KG1 (cell line): ENCODE data around the gene TSPAN12.

ENCODE experiments used
- DNase-seq: peaks from one replicate; lab custom pipeline; 2025; lab: John Stamatoyannopoulos, UW

Gene TSPAN12

GRCh38 chr7:120742372-120742771 is 115.6 kb downstream of the TSPAN12 start:
- no peak for DNase-seq

GRCh38 chr7:120741371-120742042 is 116.4 kb downstream of the TSPAN12 start:
- no peak for DNase-seq

GRCh38 chr7:120740348-120740747 is 117.6 kb downstream of the TSPAN12 start:
- no peak for DNase-seq

- no peak for DNase-seq
Measured at GRCh38 chr7:120738816-120739215, 119.1 kb downstream of the TSPAN12 start.
